IPS-20b (cell line): ENCODE measurements around the gene HK3.

Experiments used
- H3K27ac ChIP-seq: one replicate; pipeline ENCODE4 v1.5.1; 2013; ENCODE audit warnings: low read length
- H3K27me3 ChIP-seq: 2 replicates; pipeline ENCODE4 v1.6.1; 2013; ENCODE audit warnings: mild to moderate bottlenecking, low read length, inconsistent platforms; ENCODE audit not compliant: insufficient read depth
- H3K36me3 ChIP-seq: 2 replicates; pipeline ENCODE4 v1.6.1; 2013; ENCODE audit warnings: low read depth, mild to moderate bottlenecking, inconsistent platforms, low read length, moderate library complexity; ENCODE audit not compliant: insufficient read depth
- H3K4me1 ChIP-seq: 2 replicates; pipeline ENCODE4 v1.6.1; 2013; ENCODE audit warnings: mild to moderate bottlenecking, control low read depth, inconsistent platforms, low read length, moderate library complexity; ENCODE audit not compliant: insufficient read depth
- H3K4me3 ChIP-seq: 2 replicates; pipeline ENCODE4 v1.5.1; 2013; ENCODE audit warnings: mild to moderate bottlenecking, low read length, inconsistent platforms
- H3K9ac ChIP-seq: 2 replicates; pipeline ENCODE4 v1.6.1; 2013; ENCODE audit warnings: low read depth, mild to moderate bottlenecking, inconsistent platforms, low read length, moderate library complexity
- H3K9me3 ChIP-seq: 2 replicates; pipeline ENCODE4 v1.6.1; 2013; ENCODE audit warnings: mild to moderate bottlenecking, low read depth, low read length, inconsistent platforms; ENCODE audit not compliant: insufficient read depth

Gene HK3

DNA sequence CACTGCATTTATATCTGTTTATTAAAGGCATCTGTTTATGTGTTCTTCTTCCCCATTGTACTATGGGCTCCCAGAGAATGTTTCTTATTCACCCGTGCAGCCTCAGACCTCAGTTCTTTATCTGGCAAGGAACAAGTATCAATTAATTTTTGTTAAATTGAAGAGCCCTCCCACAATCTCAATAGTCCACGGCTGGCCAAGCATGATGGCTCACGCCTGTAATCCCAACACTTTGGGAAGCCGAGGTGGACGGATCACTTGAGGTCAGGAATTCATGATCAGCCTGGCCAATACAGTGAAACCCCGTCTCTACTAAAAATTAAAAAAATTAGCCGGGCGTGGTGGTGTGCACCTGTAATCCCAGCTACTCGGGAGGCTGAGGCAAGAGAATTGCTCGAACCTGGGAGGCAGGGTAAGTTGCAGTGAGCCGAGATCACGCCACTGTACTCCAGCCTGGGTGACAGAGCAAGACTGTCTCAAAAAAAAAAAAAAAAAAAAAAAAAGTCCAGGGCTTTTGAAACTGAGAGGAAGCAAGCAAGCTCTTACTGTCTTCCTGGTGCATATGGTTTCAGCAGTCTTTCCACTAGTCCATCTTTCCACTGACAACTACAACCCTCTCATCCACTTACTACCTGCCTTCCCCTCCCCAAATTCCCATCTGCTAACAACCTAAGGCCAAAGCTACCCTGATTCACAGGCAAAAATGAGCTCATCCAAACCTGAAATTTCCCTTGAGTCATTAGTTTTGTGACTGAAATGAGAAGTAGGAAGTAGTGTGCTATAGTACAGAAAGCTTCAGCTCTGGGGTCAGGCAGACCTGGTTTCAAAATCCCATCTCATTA, 2.3 kb upstream of the HK3 start:
- Histone ChIP-seq H3K9me3 (no peaks in the 10 kb centered on the region), H3K4me3 (no peak overlapping the region), H3K36me3 (peaks cover 49% of the 10 kb centered on the region), H3K9ac (no peak overlapping the region), H3K27me3 (no peaks in the 10 kb centered on the region), H3K4me1 (no peaks in the 10 kb centered on the region), H3K27ac (no peak overlapping the region)

DNA sequence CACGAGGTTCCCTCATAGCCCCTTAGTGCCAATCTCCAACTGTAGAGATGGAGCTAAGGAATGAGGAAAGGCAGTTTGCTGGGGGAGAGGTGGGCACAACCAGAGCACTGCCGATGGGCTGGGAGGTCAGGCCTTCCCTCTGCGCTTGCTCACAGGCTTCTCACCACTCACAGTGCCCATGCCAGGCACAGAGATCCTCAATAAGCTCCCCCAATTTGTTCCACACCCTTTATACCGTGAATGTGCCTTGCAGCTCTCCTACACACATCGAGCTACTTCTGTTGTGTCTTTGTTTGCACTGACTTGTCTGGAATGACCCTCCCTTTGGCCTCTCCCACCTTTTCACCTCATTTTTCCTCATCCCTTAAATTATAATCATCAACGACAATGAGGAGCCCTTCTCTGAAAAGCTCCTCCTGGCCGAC, 1.6 kb upstream of the HK3 start:
- Histone ChIP-seq H3K9ac (no peak overlapping the region), H3K36me3 (peaks cover 42% of the 10 kb centered on the region), H3K4me1 (no peaks in the 10 kb centered on the region), H3K27me3 (no peaks in the 10 kb centered on the region), H3K9me3 (no peaks in the 10 kb centered on the region), H3K27ac (no peak overlapping the region), H3K4me3 (no peak overlapping the region)

DNA sequence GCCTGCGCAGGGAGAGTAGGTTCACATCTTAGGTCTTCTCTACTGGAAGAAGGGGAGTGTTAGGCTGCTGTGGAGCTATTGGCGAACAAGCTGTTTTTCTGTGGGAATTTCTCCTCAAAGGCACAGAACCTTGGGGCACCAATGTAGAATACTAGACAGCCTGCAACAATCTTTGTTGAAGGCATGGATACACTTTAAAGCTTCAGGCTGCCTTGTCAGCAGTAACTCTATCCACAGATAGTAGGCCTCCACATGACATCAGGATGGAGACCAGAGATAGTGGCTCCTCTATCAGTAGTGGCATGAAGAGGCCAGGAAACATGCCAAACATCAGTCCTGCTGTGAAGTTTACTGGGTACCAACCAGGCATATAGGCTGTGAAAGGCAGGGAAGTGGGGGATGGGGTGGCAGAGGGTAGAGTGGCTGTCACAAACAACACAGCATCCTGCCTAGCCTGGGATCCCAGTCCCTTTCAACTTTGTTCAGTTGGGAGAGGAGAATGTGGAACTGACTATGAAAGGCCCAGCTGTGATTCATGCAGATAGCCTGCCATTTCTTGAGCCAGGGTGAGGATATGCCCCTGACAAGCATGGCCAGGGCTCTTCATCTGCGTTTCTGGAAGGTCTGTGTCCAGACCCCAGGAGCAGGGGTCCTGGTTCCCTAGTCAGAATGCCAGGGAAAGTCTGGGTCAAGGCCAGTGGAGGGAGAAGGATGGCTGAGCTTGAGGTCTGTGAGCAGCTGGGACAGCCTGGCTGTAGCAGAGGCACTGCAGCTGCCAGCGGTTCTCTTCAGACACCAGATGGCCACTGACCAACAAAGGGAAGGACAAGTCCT, 1.0 kb upstream of the HK3 start:
- Histone ChIP-seq H3K36me3 (peaks cover 36% of the 10 kb centered on the region), H3K27me3 (no peaks in the 10 kb centered on the region), H3K4me1 (no peaks in the 10 kb centered on the region), H3K9me3 (no peaks in the 10 kb centered on the region), H3K9ac (no peak overlapping the region), H3K4me3 (no peak overlapping the region), H3K27ac (no peak overlapping the region)

DNA sequence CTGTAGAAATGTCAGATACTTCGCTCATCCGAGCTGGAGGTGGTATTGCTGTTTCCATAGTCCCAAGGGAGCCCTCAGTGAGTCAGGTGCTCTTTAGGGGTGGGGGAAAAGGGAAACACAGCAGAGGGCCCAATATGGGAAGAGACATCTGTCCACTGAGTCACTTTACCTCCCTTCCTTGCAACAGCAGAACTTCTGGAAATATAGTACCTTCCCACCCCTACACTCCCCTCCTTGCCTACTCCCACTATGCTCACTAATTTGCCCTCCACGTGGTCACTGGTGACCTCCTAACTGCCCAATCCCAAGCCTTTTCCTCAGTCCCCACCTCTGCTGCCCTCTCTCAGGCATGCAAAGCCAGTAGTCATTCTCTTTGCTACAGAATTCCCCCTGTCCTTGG, 1.9 kb downstream of the HK3 start:
- H3K9me3 ChIP-seq = no peaks in the 10 kb centered on the region
- no peaks in the 10 kb centered on the region for H3K4me1 ChIP-seq
- no peak overlapping the region for H3K27ac ChIP-seq
- no peak overlapping the region for H3K4me3 ChIP-seq
- no peak overlapping the region for H3K9ac ChIP-seq
- peaks cover 6% of the 10 kb centered on the region; the same call in 1 of the 2 replicates for H3K36me3 ChIP-seq
- H3K27me3 ChIP-seq = no peaks in the 10 kb centered on the region

DNA sequence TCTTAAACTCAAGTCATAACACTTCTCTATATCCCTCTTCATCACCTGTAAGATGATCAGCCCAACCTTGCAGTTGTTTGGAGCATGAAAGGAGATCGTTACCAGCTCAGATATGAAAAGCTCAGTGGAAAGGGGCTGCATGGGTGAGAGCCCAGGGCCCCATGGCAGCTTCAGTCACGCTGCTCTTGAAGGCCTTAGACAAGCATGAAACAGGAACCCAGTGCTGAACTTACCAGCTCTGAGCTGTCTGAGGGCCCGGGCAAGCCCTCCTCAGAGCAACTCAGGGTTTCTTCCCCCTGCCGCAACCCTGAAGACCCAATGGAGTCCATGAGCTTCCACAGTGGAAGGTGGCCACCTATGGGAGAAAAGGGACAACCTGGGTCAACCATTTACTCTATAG, 3.3 kb downstream of the HK3 start:
- H3K27me3 ChIP-seq = no peaks in the 10 kb centered on the region
- H3K9ac ChIP-seq = no peak overlapping the region
- no peak overlapping the region for H3K4me3 ChIP-seq
- no peaks in the 10 kb centered on the region for H3K4me1 ChIP-seq
- no peaks in the 10 kb centered on the region for H3K9me3 ChIP-seq
- no peaks in the 10 kb centered on the region for H3K36me3 ChIP-seq
- H3K27ac ChIP-seq = no peak overlapping the region

DNA sequence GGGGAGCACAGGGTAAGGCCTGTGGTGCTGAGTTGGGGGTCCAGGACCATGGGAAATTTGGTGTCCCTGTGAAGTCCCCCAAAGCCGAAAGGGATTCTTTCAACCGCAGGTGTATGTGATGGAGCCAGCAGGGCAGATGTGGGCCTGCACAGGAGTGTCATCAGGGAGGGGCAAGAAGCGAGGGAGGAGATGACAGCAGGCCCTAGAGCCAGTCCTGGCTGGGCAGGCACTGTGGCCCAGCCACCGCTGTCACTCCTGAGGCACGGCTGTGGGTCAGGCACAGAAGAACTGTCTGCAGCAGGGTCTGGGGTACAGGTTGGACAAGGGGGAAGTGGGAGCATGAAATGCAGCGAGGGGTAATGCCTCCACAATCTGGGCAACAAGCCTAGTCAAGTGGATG, 4.8 kb downstream of the HK3 start:
- no peaks in the 10 kb centered on the region for H3K9me3 ChIP-seq
- H3K4me3 ChIP-seq = no peak overlapping the region
- no peak overlapping the region for H3K9ac ChIP-seq
- no peaks in the 10 kb centered on the region for H3K36me3 ChIP-seq
- H3K4me1 ChIP-seq = no peaks in the 10 kb centered on the region
- H3K27ac ChIP-seq = no peak overlapping the region
- no peaks in the 10 kb centered on the region for H3K27me3 ChIP-seq

DNA sequence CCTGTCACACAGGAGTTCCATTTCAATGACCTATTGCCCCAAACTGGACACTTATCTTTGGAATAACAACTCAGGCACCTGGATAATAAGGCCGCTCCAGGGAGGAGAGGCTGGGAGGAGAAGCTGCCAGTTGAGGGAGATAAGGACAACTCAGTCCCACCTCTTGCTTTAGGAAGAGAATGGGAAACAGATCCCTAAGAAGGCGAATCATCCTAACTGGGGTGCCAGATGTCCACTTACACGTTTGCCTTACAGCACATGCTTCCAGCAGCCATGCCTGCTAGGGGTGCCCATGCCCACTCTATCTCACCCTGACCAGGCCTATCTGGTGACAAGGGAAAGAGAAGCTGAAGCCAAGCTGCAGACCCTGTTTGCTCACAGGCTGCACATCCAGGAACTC, 6.5 kb downstream of the HK3 start:
- Histone ChIP-seq H3K27ac (no peak overlapping the region), H3K9me3 (no peaks in the 10 kb centered on the region), H3K36me3 (no peaks in the 10 kb centered on the region), H3K4me3 (no peak overlapping the region), H3K27me3 (no peaks in the 10 kb centered on the region), H3K9ac (no peak overlapping the region), H3K4me1 (no peaks in the 10 kb centered on the region)

DNA sequence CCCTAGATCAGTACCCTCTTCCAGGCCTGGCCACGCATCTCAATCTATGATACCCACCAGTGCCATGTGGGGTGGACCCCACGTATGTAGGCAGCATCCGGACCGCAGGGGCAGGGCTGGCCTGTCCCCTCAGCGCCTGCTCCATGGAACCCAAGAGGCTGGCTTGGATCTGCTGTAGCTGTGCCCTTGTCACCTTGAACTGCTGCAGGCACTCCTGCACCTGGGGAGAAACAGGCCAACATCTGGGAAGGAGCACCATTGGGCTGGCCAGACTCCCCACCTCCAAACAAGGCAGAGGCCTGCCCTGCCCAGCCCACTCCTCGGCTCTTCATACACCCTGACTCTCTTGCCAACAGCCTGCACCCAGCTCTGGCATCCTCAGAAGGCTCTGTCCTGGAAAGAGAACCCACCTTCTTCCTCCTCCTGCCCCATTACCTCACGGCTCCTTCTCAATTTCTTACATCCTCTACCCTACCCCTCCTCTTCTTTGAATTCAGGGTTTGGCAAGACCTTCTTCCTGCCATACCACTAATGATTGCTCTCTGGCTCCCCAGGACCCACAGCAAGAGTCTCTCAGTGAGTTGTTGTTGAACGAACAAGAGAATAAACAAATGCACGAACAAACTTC, 7.7 kb downstream of the HK3 start:
- H3K27ac ChIP-seq = no peak overlapping the region
- H3K27me3 ChIP-seq = no peaks in the 10 kb centered on the region
- H3K4me3 ChIP-seq = no peak overlapping the region
- H3K36me3 ChIP-seq = no peaks in the 10 kb centered on the region
- no peaks in the 10 kb centered on the region for H3K9me3 ChIP-seq
- H3K9ac ChIP-seq = no peak overlapping the region
- H3K4me1 ChIP-seq = no peaks in the 10 kb centered on the region

DNA sequence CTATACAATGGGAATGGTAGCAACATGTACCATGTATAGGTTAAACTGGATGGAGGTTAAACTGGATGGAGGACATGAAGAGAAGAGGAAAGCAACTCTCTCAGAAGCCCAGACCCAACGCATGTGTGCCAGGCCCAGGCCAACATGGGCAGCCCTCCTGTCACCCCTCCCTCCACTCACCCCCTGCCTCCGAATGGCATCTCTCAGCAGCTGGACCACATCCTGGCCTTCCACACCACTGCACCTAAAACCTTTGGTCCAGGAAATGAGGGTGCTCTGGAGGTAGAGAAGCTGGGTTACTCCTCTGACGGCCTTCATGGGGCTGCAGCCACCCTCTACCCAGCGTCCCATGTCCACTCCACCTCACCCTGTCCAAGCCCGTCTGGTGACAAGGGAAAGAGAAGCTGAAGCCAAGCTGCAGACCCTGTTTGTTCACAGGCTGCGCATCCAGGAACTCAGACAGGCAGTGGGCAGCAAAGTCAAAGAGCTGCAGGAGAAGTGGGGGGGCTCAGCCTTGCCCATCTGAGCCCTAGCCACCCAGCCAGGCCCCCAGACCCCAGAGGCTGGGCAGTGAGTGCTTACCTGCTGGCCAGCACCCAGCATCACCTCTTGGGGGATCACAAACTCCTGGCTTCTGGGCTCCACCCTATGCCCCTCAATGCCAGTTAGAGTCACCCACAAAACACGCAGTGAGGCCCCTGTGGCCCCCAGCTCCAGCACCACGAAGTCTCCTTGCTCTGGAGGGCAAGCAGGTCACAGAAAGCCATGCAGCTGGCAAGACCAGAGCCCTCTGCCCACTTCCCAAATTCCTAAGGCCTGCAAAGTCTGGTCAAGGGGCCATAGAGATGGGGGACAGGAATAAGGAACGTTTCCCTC, 8.5 kb downstream of the HK3 start:
- no peak overlapping the region for H3K27ac ChIP-seq
- H3K36me3 ChIP-seq = no peaks in the 10 kb centered on the region
- no peaks in the 10 kb centered on the region for H3K27me3 ChIP-seq

DNA sequence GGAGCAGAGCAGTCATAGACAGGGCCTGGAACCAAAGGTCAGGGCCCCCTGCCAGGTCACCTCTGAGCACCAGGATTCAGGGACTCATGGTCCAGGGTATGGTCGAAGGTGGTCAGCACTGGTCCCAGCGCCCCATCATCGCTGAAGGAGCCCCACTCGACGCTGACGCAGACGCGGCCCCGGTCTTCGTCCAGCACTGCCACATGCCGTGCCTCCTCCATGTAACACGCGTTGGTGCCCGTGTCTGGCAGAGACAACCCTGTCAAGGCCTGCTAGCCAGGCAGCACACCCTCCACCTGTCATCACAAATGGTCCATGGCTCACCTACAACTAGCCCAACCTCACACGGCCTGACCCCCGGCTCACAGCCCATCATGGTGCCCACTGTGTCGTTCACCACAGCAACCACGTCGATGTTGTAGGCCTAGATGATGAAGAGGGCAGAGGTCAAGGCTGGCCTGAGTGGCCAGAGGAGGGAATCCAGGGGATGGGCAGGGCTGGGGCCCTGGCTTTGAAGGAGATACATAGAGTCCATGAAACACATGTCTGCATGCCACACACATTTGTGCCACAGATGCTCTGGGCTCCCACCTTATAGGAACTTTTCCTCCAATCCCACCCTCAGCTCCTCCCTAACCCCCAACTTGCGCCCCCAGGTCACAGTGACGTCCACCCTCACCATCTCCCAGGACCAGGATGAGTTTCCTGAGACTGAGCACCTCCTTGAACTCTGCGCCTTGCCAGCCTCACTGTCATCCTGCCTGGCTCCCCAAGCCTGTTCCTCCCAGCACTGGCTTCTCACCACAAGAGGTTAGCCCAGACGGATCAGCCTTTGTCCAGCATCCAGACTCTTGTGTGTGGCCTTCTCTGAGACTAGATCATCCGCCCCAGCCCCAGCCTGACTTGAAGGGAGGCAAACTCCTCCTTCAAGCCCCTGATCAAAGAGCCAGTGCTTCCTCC, 9.5 kb downstream of the HK3 start:
- Histone ChIP-seq H3K9me3 (no peaks in the 10 kb centered on the region), H3K36me3 (no peaks in the 10 kb centered on the region), H3K4me1 (no peaks in the 10 kb centered on the region), H3K9ac (no peak overlapping the region), H3K27me3 (no peaks in the 10 kb centered on the region), H3K4me3 (no peak overlapping the region), H3K27ac (no peak overlapping the region)

More for the DNA sequence above, 8.5 kb downstream of the HK3 start:
- Histone ChIP-seq H3K4me3 (no peak overlapping the region), H3K9me3 (no peaks in the 10 kb centered on the region), H3K4me1 (no peaks in the 10 kb centered on the region), H3K9ac (no peak overlapping the region)
